Suprapubic skin (tissue), 4 donors: ENCODE data around the gene SLC25A6. TPM values are rescaled to one million over a fixed set of nuclear protein-coding genes. Genes with fewer than 3 reads are reported as not detected.
A peak's percentile ranks its signal among the peaks of the same experiment; 100 is the strongest.

ENCODE experiments used
- DNase-seq, 2 donors: peaks; one replicate each; pipeline ENCODE4 v3.0.0-alpha.2; 2019; ENCODE audit warnings: low spot score in 2 of 2
- H3K27ac ChIP-seq: fragments of 200-600 bp; sonication (generic); one replicate; pipeline ENCODE4 v1.5.1; 2019
- H3K27me3 ChIP-seq: fragments of 200-600 bp; sonication (generic); one replicate; pipeline ENCODE4 v1.5.1; 2019
- H3K36me3 ChIP-seq: fragments of 200-600 bp; sonication (generic); one replicate; pipeline ENCODE4 v1.5.1; 2019
- H3K4me1 ChIP-seq: fragments of 200-600 bp; sonication (generic); one replicate; pipeline ENCODE4 v1.5.1; 2019
- H3K4me3 ChIP-seq: fragments of 200-600 bp; sonication (generic); one replicate; pipeline ENCODE4 v1.5.1; 2019; ENCODE audit warnings: mild to moderate bottlenecking
- H3K9me3 ChIP-seq: fragments of 200-600 bp; sonication (generic); one replicate; pipeline ENCODE4 v1.5.1; 2019
- CTCF ChIP-seq, 2 donors: fragments of 200-600 bp in 1 of 2; fragments of 450-650 bp in 1 of 2; sonication (generic) in 1 of 2; IDR thresholded peaks; one replicate each; pipeline ENCODE4 v1.5.1; 2016 to 2019; ENCODE audit warnings: antibody characterized with exemption in 2 of 2, mild to moderate bottlenecking in 1 of 2, moderate library complexity in 1 of 2
- EP300 ChIP-seq: sonication (generic); formaldehyde crosslinking; IDR thresholded peaks from one replicate; pipeline ENCODE4 v1.6.1; 2017; ENCODE audit warnings: antibody characterized with exemption
- POLR2A ChIP-seq, 2 donors: fragments of 450-650 bp; IDR thresholded peaks; one replicate each; pipeline ENCODE4 v1.6.1; 2017; ENCODE audit warnings: antibody characterized with exemption in 2 of 2, mild to moderate bottlenecking in 2 of 2, moderate library complexity in 2 of 2
- POLR2AphosphoS5 ChIP-seq, 3 donors: sonication (generic); formaldehyde crosslinking; IDR thresholded peaks; one replicate each; pipeline ENCODE4 v1.6.1; 2017; ENCODE audit warnings: antibody characterized with exemption in 3 of 3
- WGBS: methylation state at CpG from one replicate; pipeline ENCODE4 v1.1.5; 2018; 5-methylcytosine and 5-hydroxymethylcytosine counted together
- total RNA-seq, 4 donors: library from RNA; depleted of rRNA; stranded (reverse); fragments of >200 nt; gene quantifications; one replicate each; pipeline ENCODE4 v1.1.0, GENCODE V29; 2016

Gene SLC25A6
- total RNA-seq, 4 donors from 2014 or later = 250 to 408 (median 336) TPM

- H3K27me3 ChIP-seq = no peaks in the 10 kb centered on the region
- 82% methylated on average over 6 of the region's 15 CpGs for WGBS
- peaks cover 25% of the 10 kb centered on the region for H3K36me3 ChIP-seq
- TF ChIP-seq CTCF (IDR thresholded peaks at IDR 0.05) (no peak), POLR2A (IDR thresholded peaks at IDR 0.05) (no peak), POLR2AphosphoS5 (IDR thresholded peaks at IDR 0.05) (no peak), EP300 (no peak)
- peaks cover 24% of the 10 kb centered on the region for H3K4me1 ChIP-seq
- peak in 1 of 2 donors; percentile 56 for DNase-seq
- no peak overlapping the region for H3K27ac ChIP-seq
- no peaks in the 10 kb centered on the region for H3K9me3 ChIP-seq
- no peak overlapping the region for H3K4me3 ChIP-seq
Measured at GRCh38 chrX:1397001-1397400, 5.1 kb upstream of the SLC25A6 start.

DNA sequence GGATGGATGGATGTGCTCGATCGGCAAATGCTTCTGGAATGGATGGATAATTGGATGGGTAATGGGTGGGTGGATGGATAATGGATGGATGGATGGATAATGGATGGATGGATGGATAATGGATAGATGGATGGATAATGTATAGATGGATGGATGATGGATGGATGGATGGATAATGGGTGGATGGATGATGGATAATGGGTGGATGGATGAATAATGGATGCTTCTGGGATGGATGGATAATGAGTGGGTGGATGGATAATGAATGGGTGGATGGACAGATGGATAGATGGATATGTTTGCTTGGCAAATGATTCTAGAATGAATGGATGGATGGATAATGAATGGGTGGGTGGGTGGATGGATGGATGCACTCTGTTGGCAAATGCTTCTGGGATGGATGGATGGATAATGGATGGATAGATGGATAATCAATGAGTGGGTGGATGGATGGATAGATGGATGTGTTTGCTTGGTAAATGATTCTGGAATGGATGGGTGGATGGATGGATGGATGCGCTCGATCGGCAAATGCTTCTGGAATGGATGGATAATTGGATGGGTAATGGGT lies 3.8 kb upstream of the SLC25A6 start:
- Histone ChIP-seq H3K36me3 (peaks cover 14% of the 10 kb centered on the region), H3K4me3 (no peak overlapping the region), H3K9me3 (no peaks in the 10 kb centered on the region), H3K27ac (no peak overlapping the region), H3K4me1 (peaks cover 29% of the 10 kb centered on the region), H3K27me3 (no peaks in the 10 kb centered on the region)
- TF ChIP-seq POLR2A (IDR thresholded peaks at IDR 0.05) (no peak), POLR2AphosphoS5 (IDR thresholded peaks at IDR 0.05) (no peak), EP300 (no peak), CTCF (IDR thresholded peaks at IDR 0.05) (no peak)
- 92% methylated on average over 5 of the region's 5 CpGs for WGBS
- no peak for DNase-seq

- TF ChIP-seq EP300 = no peak
- TF ChIP-seq POLR2AphosphoS5 (IDR thresholded peaks at IDR 0.05) = no peak
- no peak for TF ChIP-seq CTCF (IDR thresholded peaks at IDR 0.05)
- no peak for TF ChIP-seq POLR2A (IDR thresholded peaks at IDR 0.05)
- peak overlapping the region; percentile 62 for H3K27ac ChIP-seq
- peaks cover 15% of the 10 kb centered on the region for H3K36me3 ChIP-seq
- H3K27me3 ChIP-seq = no peaks in the 10 kb centered on the region
- no peak overlapping the region for H3K4me3 ChIP-seq
- 82% methylated on average over 8 of the region's 22 CpGs for WGBS
- no peaks in the 10 kb centered on the region for H3K9me3 ChIP-seq
- H3K4me1 ChIP-seq = peaks cover 37% of the 10 kb centered on the region
- DNase-seq = peak in 1 of 2 donors; percentile 66
Measured at GRCh38 chrX:1394731-1395501, 3.0 kb upstream of the SLC25A6 start.

DNA sequence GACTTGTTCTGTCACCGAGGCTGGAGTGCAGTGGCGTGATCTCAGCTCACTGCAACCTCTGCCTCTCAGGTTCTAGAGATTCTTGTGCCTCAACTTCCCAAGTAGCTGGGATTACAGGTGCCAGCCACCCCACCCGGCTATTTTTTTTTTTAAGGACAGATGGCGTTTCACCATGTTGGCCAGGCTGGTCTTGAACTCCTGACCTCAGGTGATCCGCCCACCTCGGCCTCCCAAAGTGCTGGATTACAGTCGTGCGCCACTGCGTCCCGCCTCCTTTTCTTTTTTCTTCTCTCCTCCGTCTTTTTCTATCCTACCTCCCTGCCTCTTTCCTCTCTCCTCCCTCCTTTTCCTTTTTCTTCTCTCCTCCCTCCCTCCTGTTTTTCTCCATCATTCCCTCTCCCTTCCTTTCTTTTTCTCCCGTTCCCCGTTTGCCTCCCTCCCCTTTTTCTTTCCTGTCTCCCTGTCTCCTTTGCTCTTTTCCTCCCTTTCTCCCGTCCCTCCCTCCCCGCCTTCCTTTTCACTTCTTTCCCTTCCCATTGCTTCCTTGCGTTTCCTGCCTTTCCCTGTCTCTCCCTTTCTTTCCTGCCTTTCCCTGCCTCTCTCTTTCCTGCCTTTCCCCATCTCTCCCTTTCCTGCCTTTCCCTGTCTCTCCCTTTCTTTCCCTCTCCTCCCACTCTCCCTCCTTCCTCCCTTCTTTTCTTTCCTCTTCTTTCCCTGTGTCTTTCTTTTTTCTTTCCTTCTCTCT lies 2.1 kb upstream of the SLC25A6 start:
- peak overlapping the region; percentile 3 for H3K4me3 ChIP-seq
- peak overlapping the region; percentile 62 for H3K27ac ChIP-seq

More for the DNA sequence above, 2.1 kb upstream of the SLC25A6 start:
- no peak for TF ChIP-seq EP300
- TF ChIP-seq POLR2AphosphoS5 (IDR thresholded peaks at IDR 0.05) = no peak
- TF ChIP-seq POLR2A (IDR thresholded peaks at IDR 0.05) = no peak
- TF ChIP-seq CTCF (IDR thresholded peaks at IDR 0.05) = no peak
- Histone ChIP-seq H3K4me1 (peaks cover 45% of the 10 kb centered on the region), H3K27me3 (no peaks in the 10 kb centered on the region), H3K9me3 (no peaks in the 10 kb centered on the region), H3K36me3 (peaks cover 22% of the 10 kb centered on the region)
- peak in 1 of 2 donors; percentile 30 for DNase-seq
- WGBS = 55% methylated on average over 16 of the region's 16 CpGs
